ENCODE data around the gene PHKA2.

The PHKA2 gene

DNA sequence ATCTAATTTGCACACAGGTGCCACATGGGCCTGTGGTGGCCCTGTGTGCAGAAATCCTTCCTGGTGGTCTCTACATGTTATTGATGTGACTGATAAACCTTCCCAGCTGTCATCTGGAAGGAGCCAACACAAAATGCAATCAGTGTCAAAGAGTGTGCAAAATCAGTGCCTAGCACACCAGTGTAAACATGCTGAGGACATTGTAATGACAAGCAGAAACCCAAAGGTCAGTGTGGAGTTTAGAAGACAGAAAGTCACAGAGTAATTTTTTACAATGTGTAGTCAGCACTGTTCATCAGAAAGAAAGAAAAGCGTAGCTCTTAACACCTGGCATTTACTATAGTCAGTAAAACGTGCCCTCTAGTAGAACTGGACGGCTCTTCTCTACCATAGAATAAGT, 50.3 kb downstream of the PHKA2 start:
- no peaks in the 10 kb centered on the region for H4K20me1 ChIP-seq (ENCODE audit: insufficient read depth, low read length)
- no peak overlapping the region for H2AFZ ChIP-seq (ENCODE audit: low read depth, low read length)
- H3K4me2 ChIP-seq (ENCODE audit: insufficient read depth, low read length), result no peak overlapping the region
- no peaks in the 10 kb centered on the region for H3K4me1 ChIP-seq (ENCODE audit: insufficient read depth, low read length)
- no peak for TF ChIP-seq EZH2 (IDR thresholded peaks at IDR 0.05; ENCODE audit: borderline replicate concordance, low read depth, low read length, severe bottlenecking)
- TF ChIP-seq, protein P1, sequence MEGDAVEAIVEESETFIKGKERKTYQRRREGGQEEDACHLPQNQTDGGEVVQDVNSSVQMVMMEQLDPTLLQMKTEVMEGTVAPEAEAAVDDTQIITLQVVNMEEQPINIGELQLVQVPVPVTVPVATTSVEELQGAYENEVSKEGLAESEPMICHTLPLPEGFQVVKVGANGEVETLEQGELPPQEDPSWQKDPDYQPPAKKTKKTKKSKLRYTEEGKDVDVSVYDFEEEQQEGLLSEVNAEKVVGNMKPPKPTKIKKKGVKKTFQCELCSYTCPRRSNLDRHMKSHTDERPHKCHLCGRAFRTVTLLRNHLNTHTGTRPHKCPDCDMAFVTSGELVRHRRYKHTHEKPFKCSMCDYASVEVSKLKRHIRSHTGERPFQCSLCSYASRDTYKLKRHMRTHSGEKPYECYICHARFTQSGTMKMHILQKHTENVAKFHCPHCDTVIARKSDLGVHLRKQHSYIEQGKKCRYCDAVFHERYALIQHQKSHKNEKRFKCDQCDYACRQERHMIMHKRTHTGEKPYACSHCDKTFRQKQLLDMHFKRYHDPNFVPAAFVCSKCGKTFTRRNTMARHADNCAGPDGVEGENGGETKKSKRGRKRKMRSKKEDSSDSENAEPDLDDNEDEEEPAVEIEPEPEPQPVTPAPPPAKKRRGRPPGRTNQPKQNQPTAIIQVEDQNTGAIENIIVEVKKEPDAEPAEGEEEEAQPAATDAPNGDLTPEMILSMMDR (IDR thresholded peaks at IDR 0.05; ENCODE audit: borderline replicate concordance, extremely low read depth, low read length, poor library complexity, severe bottlenecking), result no peak
- no peaks in the 10 kb centered on the region for H3K79me2 ChIP-seq (ENCODE audit: insufficient read depth, low read length)
- H3K9ac ChIP-seq (ENCODE audit: low read depth, low read length), result no peak overlapping the region
- ATAC-seq (ENCODE audit: insufficient read depth, low read depth) (no peak), DNase-seq (no peak)
- H3K4me3 ChIP-seq (ENCODE audit: low read depth in 1 of 2, low read length in 2 of 2), result no peak overlapping the region
- H3K36me3 ChIP-seq (ENCODE audit: insufficient read depth, low read length), result peaks cover 35% of the 10 kb centered on the region
- H3K9me3 ChIP-seq (ENCODE audit: insufficient read depth, low read length, severe bottlenecking), result no peaks in the 10 kb centered on the region
- no peaks in the 10 kb centered on the region for H3K27me3 ChIP-seq (ENCODE audit: insufficient read depth, low read length, poor library complexity)
- no peak overlapping the region for H3K27ac ChIP-seq (ENCODE audit: low read length)

DNA sequence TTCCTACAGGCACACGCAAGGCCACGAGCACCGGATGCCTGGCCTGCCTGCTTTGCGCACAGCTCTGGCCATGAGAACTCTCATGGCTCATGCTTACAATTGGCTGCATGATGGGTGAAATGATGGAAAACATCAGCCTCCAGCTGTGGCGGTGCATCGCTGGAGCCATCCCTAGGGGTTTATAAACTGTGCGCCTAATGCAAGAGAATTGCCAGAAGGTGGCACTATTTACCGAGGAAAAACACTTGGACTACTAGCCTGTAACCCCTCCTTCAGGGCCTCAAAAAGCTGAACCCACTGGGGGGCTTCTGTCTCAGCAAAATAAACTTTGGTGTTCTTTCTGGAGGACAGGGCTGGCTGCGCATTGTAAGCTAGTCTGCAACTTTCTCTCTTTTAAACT, 51.9 kb downstream of the PHKA2 start:
- DNase-seq (no peak), ATAC-seq (ENCODE audit: insufficient read depth, low read depth) (peak; percentile 54; the same call in 1 of the 3 replicates)
- Histone ChIP-seq H3K79me2 (ENCODE audit: insufficient read depth, low read length) (no peaks in the 10 kb centered on the region), H4K20me1 (ENCODE audit: insufficient read depth, low read length) (no peaks in the 10 kb centered on the region), H3K4me1 (ENCODE audit: insufficient read depth, low read length) (no peaks in the 10 kb centered on the region), H2AFZ (ENCODE audit: low read depth, low read length) (no peak overlapping the region), H3K4me3 (ENCODE audit: low read depth in 1 of 2, low read length in 2 of 2) (no peak overlapping the region), H3K9me3 (ENCODE audit: insufficient read depth, low read length, severe bottlenecking) (no peaks in the 10 kb centered on the region), H3K9ac (ENCODE audit: low read depth, low read length) (no peak overlapping the region), H3K27ac (ENCODE audit: low read length) (no peak overlapping the region), H3K27me3 (ENCODE audit: insufficient read depth, low read length, poor library complexity) (no peaks in the 10 kb centered on the region), H3K36me3 (ENCODE audit: insufficient read depth, low read length) (peaks cover 28% of the 10 kb centered on the region), H3K4me2 (ENCODE audit: insufficient read depth, low read length) (no peak overlapping the region)
- TF ChIP-seq EZH2 (IDR thresholded peaks at IDR 0.05; ENCODE audit: borderline replicate concordance, low read depth, low read length, severe bottlenecking), result no peak
- TF ChIP-seq, protein P1 (IDR thresholded peaks at IDR 0.05; ENCODE audit: borderline replicate concordance, extremely low read depth, low read length, poor library complexity, severe bottlenecking), result peak; percentile 53

DNA sequence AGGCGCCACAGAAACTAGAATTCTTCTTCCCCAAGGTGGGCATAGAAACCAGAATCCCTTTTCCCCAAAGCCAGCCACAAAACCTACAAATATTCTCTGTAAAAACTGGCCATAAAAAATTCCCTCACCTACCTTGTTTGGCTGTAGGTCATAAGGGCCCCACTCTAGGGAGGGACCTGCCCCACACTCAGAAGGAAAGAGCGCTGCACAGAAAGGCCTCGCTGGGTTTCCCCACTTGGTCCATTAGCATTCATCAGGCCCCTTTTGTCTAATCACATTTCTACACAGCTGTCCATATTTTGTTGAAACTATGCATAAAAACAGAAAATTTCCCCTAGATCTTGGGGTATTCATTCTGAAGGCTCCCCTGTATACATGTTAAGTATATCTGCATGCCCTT, 54.1 kb downstream of the PHKA2 start:
- Histone ChIP-seq H4K20me1 (ENCODE audit: insufficient read depth, low read length) (no peaks in the 10 kb centered on the region), H3K27me3 (ENCODE audit: insufficient read depth, low read length, poor library complexity) (no peaks in the 10 kb centered on the region), H3K4me1 (ENCODE audit: insufficient read depth, low read length) (no peaks in the 10 kb centered on the region), H3K9ac (ENCODE audit: low read depth, low read length) (no peak overlapping the region), H3K79me2 (ENCODE audit: insufficient read depth, low read length) (no peaks in the 10 kb centered on the region), H3K4me2 (ENCODE audit: insufficient read depth, low read length) (no peak overlapping the region), H2AFZ (ENCODE audit: low read depth, low read length) (no peak overlapping the region), H3K9me3 (ENCODE audit: insufficient read depth, low read length, severe bottlenecking) (no peaks in the 10 kb centered on the region), H3K36me3 (ENCODE audit: insufficient read depth, low read length) (peaks cover 22% of the 10 kb centered on the region), H3K4me3 (ENCODE audit: low read depth in 1 of 2, low read length in 2 of 2) (no peak overlapping the region), H3K27ac (ENCODE audit: low read length) (no peak overlapping the region)
- DNase-seq, result no peak
- TF ChIP-seq, protein P1 (IDR thresholded peaks at IDR 0.05; ENCODE audit: borderline replicate concordance, extremely low read depth, low read length, poor library complexity, severe bottlenecking), result no peak
- TF ChIP-seq EZH2 (IDR thresholded peaks at IDR 0.05; ENCODE audit: borderline replicate concordance, low read depth, low read length, severe bottlenecking), result no peak
- ATAC-seq (ENCODE audit: insufficient read depth, low read depth), result no peak

DNA sequence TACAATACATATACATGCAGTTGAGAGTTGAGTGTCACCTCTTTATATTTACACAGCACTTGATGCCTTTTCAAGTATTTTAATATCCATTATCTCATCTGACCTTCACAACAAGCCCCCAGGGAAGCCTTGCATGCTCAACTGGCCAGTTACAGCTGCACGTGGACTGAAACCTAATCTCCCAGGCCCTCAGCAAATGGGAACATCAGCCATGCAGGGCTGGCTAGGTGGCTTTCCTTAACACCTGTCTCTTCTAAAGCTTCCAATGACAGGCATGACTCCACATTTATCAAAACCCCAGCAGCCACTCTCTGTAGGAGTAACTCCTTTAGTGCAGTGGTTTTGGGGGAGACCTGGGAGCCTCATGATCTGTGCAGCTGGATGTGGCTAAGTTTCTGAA, 56.4 kb downstream of the PHKA2 start:
- Histone ChIP-seq H2AFZ (ENCODE audit: low read depth, low read length) (no peak overlapping the region), H4K20me1 (ENCODE audit: insufficient read depth, low read length) (no peaks in the 10 kb centered on the region), H3K36me3 (ENCODE audit: insufficient read depth, low read length) (peaks cover 23% of the 10 kb centered on the region), H3K4me2 (ENCODE audit: insufficient read depth, low read length) (no peak overlapping the region), H3K79me2 (ENCODE audit: insufficient read depth, low read length) (no peaks in the 10 kb centered on the region), H3K4me1 (ENCODE audit: insufficient read depth, low read length) (no peaks in the 10 kb centered on the region), H3K27me3 (ENCODE audit: insufficient read depth, low read length, poor library complexity) (no peaks in the 10 kb centered on the region), H3K9me3 (ENCODE audit: insufficient read depth, low read length, severe bottlenecking) (no peaks in the 10 kb centered on the region), H3K27ac (ENCODE audit: low read length) (no peak overlapping the region), H3K4me3 (ENCODE audit: low read depth in 1 of 2, low read length in 2 of 2) (no peak overlapping the region), H3K9ac (ENCODE audit: low read depth, low read length) (no peak overlapping the region)
- DNase-seq (no peak), ATAC-seq (ENCODE audit: insufficient read depth, low read depth) (no peak)
- TF ChIP-seq, protein P1 (IDR thresholded peaks at IDR 0.05; ENCODE audit: borderline replicate concordance, extremely low read depth, low read length, poor library complexity, severe bottlenecking), result no peak
- no peak for TF ChIP-seq EZH2 (IDR thresholded peaks at IDR 0.05; ENCODE audit: borderline replicate concordance, low read depth, low read length, severe bottlenecking)
